Mesendoderm (in vitro differentiated cells): ENCODE measurements around the gene ECD.

Source experiments
- DNase-seq: peaks from one replicate; pipeline ENCODE4 v3.0.0; 2013
- H2AK5ac ChIP-seq: 2 replicates; pipeline ENCODE4 v1.6.1; 2013; ENCODE audit warnings: low read length, inconsistent platforms
- H2BK120ac ChIP-seq: 2 replicates; pipeline ENCODE4 v1.6.1; 2013; ENCODE audit warnings: low read depth, mild to moderate bottlenecking, low read length, moderate library complexity, mixed read lengths
- H2BK15ac ChIP-seq: replicated peaks from 2 replicates; pipeline ENCODE4 v1.6.1; 2013; ENCODE audit warnings: low read depth, mild to moderate bottlenecking, moderate library complexity
- H2BK5ac ChIP-seq: 2 replicates; pipeline ENCODE4 v1.6.1; 2013; ENCODE audit warnings: low read length, inconsistent platforms
- H3K18ac ChIP-seq: 2 replicates; pipeline ENCODE4 v1.6.1; 2013; ENCODE audit warnings: mild to moderate bottlenecking, low read length, mixed read lengths
- H3K23ac ChIP-seq: one replicate; pipeline ENCODE4 v1.6.1; 2013; ENCODE audit warnings: low read length
- H3K27ac ChIP-seq: 2 replicates; pipeline ENCODE4 v1.5.1; 2013; ENCODE audit warnings: low read depth, mild to moderate bottlenecking, inconsistent platforms, low read length, moderate library complexity
- H3K27me3 ChIP-seq: 2 replicates; pipeline ENCODE4 v1.6.1; 2013; ENCODE audit warnings: low read length, control low read depth, mild to moderate bottlenecking, inconsistent platforms; ENCODE audit not compliant: insufficient read depth, poor library complexity
- H3K36me3 ChIP-seq: 2 replicates; pipeline ENCODE4 v1.6.1; 2013; ENCODE audit warnings: low read length, inconsistent platforms; ENCODE audit not compliant: control insufficient read depth, insufficient read depth
- H3K4ac ChIP-seq: one replicate; pipeline ENCODE4 v1.6.1; 2013; ENCODE audit warnings: low read depth, mild to moderate bottlenecking, low read length, moderate library complexity
- H3K4me1 ChIP-seq: 2 replicates; pipeline ENCODE4 v1.6.1; 2013; ENCODE audit warnings: low read depth, low read length, inconsistent platforms; ENCODE audit not compliant: control insufficient read depth
- H3K4me2 ChIP-seq: 2 replicates; pipeline ENCODE4 v1.6.1; 2013; ENCODE audit warnings: low read length
- H3K4me3 ChIP-seq: 2 replicates; pipeline ENCODE4 v1.5.1; 2013; ENCODE audit warnings: mild to moderate bottlenecking, low read length
- H3K56ac ChIP-seq: one replicate; pipeline ENCODE4 v1.6.1; 2013; ENCODE audit warnings: low read length
- H3K79me1 ChIP-seq: 2 replicates; pipeline ENCODE4 v1.6.1; 2013; ENCODE audit warnings: low read length, inconsistent platforms
- H3K79me2 ChIP-seq: 2 replicates; pipeline ENCODE4 v1.6.1; 2013; ENCODE audit warnings: mild to moderate bottlenecking, low read length; ENCODE audit not compliant: control insufficient read depth, insufficient read depth
- H3K9ac ChIP-seq: 2 replicates; pipeline ENCODE4 v1.6.1; 2013; ENCODE audit warnings: low read length, inconsistent platforms
- H4K5ac ChIP-seq: one replicate; pipeline ENCODE4 v1.6.1; 2013; ENCODE audit warnings: low read length
- H4K8ac ChIP-seq: one replicate; pipeline ENCODE4 v1.6.1; 2013; ENCODE audit warnings: low read depth, mild to moderate bottlenecking, control low read depth, low read length, moderate library complexity
- WGBS: extraction: QIAGEN DNeasy Blood & Tissue Kit; methylation state at CpG from one replicate; pipeline ENCODE4 v1.1.7; 2013; ENCODE audit warnings: low lambda C conversion rate, missing lambda C conversion rate; ENCODE audit not compliant: insufficient coverage; ENCODE audit errors: extremely low coverage; 5-methylcytosine and 5-hydroxymethylcytosine counted together

The ECD gene

DNA sequence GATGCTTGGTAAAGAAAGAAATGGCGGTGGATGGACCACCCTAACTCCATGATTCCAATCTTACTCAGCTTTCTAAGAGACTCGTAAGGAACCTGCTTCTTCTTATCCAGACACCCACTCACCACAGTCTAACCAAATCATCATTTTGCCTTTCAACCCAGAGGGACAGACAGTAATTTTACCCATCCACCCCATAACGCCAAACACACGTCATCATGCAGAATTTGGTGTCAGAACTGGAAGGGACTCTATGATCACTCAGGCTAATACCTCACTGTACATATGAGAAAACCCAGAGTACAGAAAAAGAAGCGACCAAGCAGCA, 388 bp downstream of the ECD start:
- Histone ChIP-seq H3K4me1 (no peaks in the 10 kb centered on the region), H2BK120ac (no peak overlapping the region), H3K27me3 (no peaks in the 10 kb centered on the region), H4K5ac (no peak overlapping the region), H2BK15ac (no peak overlapping the region), H2BK5ac (no peak overlapping the region), H3K4ac (peak overlapping the region; percentile 46), H4K8ac (no peak overlapping the region), H3K4me2 (peak overlapping the region; percentile 93), H3K56ac (peak overlapping the region; percentile 81), H3K4me3 (peak overlapping the region; percentile 54), H2AK5ac (peak overlapping the region; percentile 25), H3K79me2 (peaks cover 16% of the 10 kb centered on the region), H3K23ac (no peak overlapping the region), H3K9ac (peak overlapping the region; percentile 76), H3K27ac (peak overlapping the region; percentile 27), H3K36me3 (no peaks in the 10 kb centered on the region), H3K18ac (peak overlapping the region; percentile 46), H3K79me1 (peaks cover 9% of the 10 kb centered on the region)
- DNase-seq = no peak
- no CpG with 5 or more reads among the region's 5 CpGs for WGBS

DNA sequence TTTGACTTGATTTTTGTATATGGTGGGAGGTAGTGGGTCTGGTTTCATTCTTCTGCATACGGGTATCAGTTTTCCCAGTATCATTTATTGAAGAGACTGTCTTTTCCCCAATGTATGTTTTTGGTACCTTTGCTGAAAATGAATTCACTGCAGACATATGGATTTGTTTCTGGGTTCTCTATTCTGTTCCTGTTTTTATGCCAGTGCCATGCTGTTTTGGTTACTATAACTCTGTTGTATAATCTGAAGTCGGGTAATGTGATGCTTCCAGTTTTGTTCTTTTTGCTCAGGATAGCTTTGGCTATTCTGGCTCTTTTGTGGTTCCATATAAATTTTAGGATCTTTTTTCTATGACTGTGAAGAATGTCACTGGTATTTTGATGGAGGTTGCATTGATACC, 836 bp downstream of the ECD start:
- Histone ChIP-seq H3K27ac (no peak overlapping the region), H3K23ac (no peak overlapping the region), H3K18ac (no peak overlapping the region), H3K4me2 (no peak overlapping the region), H3K27me3 (no peaks in the 10 kb centered on the region), H2BK5ac (no peak overlapping the region), H4K8ac (no peak overlapping the region), H3K4ac (no peak overlapping the region), H3K79me2 (peaks cover 19% of the 10 kb centered on the region), H3K9ac (no peak overlapping the region), H4K5ac (no peak overlapping the region), H3K36me3 (no peaks in the 10 kb centered on the region), H3K4me1 (no peaks in the 10 kb centered on the region), H2BK15ac (no peak overlapping the region), H3K79me1 (peaks cover 11% of the 10 kb centered on the region), H2AK5ac (no peak overlapping the region), H3K56ac (no peak overlapping the region), H2BK120ac (no peak overlapping the region), H3K4me3 (no peak overlapping the region)
- no peak for DNase-seq
- no CpG with 5 or more reads among the region's 2 CpGs for WGBS

DNA sequence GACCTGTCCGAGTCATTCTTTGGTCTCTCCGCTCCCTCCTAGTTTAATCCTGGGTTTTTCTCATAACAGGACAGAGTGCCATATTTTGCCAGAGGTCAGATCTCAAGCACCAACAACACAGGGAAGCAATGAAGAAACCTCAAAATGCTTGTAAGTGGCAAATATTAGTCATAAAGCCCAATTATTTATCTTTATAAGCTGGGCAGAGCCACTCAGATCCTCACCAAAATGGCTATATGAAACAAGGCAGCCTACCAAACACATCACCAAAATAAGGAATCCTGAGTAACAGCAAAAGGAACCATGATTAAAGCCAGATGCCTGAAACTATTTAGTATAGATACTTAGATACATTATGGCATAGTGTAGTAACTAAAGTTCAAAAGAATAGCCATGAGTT, 4.7 kb downstream of the ECD start:
- H4K5ac ChIP-seq = no peak overlapping the region
- no peaks in the 10 kb centered on the region for H3K27me3 ChIP-seq
- DNase-seq = no peak
- H3K23ac ChIP-seq = no peak overlapping the region
- no peak overlapping the region for H3K4ac ChIP-seq
- no peak overlapping the region for H2BK15ac ChIP-seq
- no peak overlapping the region for H3K56ac ChIP-seq
- no peak overlapping the region for H3K4me3 ChIP-seq
- no peak overlapping the region for H4K8ac ChIP-seq
- no peak overlapping the region for H2BK120ac ChIP-seq
- H3K18ac ChIP-seq = no peak overlapping the region
- H2AK5ac ChIP-seq = no peak overlapping the region
- no CpG with 5 or more reads among the region's 2 CpGs for WGBS
- H3K27ac ChIP-seq = no peak overlapping the region
- H3K79me1 ChIP-seq = peaks cover 13% of the 10 kb centered on the region
- H3K79me2 ChIP-seq = peaks cover 26% of the 10 kb centered on the region
- H3K36me3 ChIP-seq = no peaks in the 10 kb centered on the region
- no peak overlapping the region for H3K4me2 ChIP-seq
- no peak overlapping the region for H2BK5ac ChIP-seq
- no peak overlapping the region for H3K9ac ChIP-seq
- H3K4me1 ChIP-seq = no peaks in the 10 kb centered on the region

DNA sequence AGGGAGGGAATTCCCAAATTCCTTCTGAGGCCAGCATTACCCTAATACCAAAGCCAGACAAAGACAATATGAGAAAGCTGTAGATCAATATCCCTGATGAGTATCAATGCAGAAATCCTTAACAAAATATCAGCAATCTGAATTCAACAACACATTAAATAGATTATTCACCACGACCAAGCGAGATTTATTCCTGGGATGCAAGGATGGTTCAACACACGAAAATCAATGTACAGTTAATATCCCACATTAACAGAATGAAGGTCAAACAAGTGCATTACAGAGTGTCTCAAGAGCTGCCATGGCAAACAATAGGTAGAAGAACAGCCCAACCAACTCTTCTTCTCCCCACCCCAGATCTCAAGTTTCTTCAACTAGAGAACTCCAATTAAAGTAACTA, 6.1 kb downstream of the ECD start:
- Histone ChIP-seq H3K23ac (no peak overlapping the region), H3K79me1 (peaks cover 9% of the 10 kb centered on the region), H3K56ac (no peak overlapping the region), H3K4me2 (no peak overlapping the region), H2BK120ac (no peak overlapping the region), H4K8ac (no peak overlapping the region), H3K9ac (no peak overlapping the region), H3K36me3 (no peaks in the 10 kb centered on the region), H3K79me2 (peaks cover 16% of the 10 kb centered on the region), H2BK5ac (no peak overlapping the region), H2AK5ac (no peak overlapping the region), H4K5ac (no peak overlapping the region), H3K4me3 (no peak overlapping the region), H3K4ac (no peak overlapping the region), H3K18ac (no peak overlapping the region), H3K27ac (no peak overlapping the region), H2BK15ac (no peak overlapping the region), H3K4me1 (no peaks in the 10 kb centered on the region), H3K27me3 (no peaks in the 10 kb centered on the region)
- DNase-seq = no peak
- WGBS = no CpG with 5 or more reads among the region's 3 CpGs

DNA sequence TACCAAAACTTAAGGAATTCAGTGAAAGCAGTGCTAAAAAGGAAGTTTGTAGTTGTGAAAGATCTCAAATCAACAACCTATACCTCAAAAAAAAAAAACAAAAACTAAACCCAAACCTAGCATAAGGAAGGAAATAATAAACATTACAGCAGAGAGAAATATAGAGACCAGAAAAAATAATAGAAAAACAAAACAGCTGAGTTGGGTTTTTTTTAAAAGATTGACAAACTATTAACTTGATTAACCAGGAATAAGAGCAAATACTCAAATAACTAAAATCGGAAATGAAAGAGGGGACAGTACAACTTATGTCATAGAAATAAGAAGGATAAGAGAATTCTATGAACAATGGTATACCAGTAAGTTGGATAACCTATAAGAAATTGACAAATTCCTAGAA, 6.7 kb downstream of the ECD start:
- Histone ChIP-seq H3K79me2 (peaks cover 13% of the 10 kb centered on the region), H2BK5ac (no peak overlapping the region), H3K4me1 (no peaks in the 10 kb centered on the region), H3K9ac (no peak overlapping the region), H4K5ac (no peak overlapping the region), H3K27ac (no peak overlapping the region), H3K27me3 (no peaks in the 10 kb centered on the region), H3K4me3 (no peak overlapping the region), H2BK120ac (no peak overlapping the region), H2BK15ac (no peak overlapping the region), H3K4ac (no peak overlapping the region), H3K79me1 (peaks cover 6% of the 10 kb centered on the region), H4K8ac (no peak overlapping the region), H3K4me2 (no peak overlapping the region), H3K23ac (no peak overlapping the region), H3K18ac (no peak overlapping the region), H3K36me3 (no peaks in the 10 kb centered on the region), H2AK5ac (no peak overlapping the region), H3K56ac (no peak overlapping the region)
- no CpG with 5 or more reads among the region's 1 CpG for WGBS
- no peak for DNase-seq

DNA sequence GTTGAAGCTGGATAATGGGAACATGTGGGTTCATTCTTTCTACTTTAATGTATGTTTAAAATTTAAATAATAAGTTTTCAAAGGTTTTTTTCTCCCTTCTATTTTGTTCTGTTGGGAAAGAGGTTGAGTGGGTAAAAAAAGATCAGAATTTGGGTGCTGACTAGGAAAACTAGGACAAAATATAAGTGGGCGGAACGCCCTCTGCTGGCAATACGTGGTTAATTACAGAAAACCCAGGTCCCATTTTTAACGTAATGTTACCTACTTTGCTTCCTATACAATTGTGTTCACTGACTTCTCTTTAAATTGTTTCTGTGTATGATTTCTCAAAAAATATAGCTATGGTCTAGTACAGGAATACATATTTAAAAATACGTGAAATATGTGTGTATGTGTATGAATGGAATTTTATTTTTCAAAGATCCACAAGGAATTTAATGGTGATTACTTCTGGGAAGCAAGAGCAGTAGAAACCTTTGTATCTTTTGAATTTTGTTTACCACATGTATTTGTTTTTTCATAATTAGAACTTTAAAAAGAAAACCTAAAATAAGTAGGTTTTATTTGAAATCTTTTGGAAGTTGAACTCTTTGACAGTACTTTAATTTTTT, 8.7 kb downstream of the ECD start:
- Histone ChIP-seq H3K9ac (no peak overlapping the region), H4K8ac (no peak overlapping the region), H3K56ac (no peak overlapping the region), H2BK120ac (no peak overlapping the region), H3K4me1 (no peaks in the 10 kb centered on the region), H3K79me1 (peaks cover 5% of the 10 kb centered on the region), H3K27me3 (no peaks in the 10 kb centered on the region), H3K79me2 (peaks cover 9% of the 10 kb centered on the region), H3K4me2 (no peak overlapping the region), H3K18ac (no peak overlapping the region), H2BK5ac (no peak overlapping the region), H2BK15ac (no peak overlapping the region), H3K27ac (no peak overlapping the region), H3K23ac (no peak overlapping the region), H2AK5ac (no peak overlapping the region), H3K4ac (no peak overlapping the region), H3K36me3 (no peaks in the 10 kb centered on the region), H4K5ac (no peak overlapping the region), H3K4me3 (no peak overlapping the region)
- DNase-seq = peak; percentile 52
- WGBS = no CpG with 5 or more reads among the region's 5 CpGs
